ENCODE measurements around the gene PLXNA4. TPM values are rescaled to one million over a fixed set of nuclear protein-coding genes. Genes with fewer than 3 reads are reported as not detected.

The PLXNA4 gene
- total RNA-seq, 1 donor from 2014 or later = 6.8 TPM

GRCh38 chr7:132533916-132534315 lies 42.4 kb downstream of the PLXNA4 start:
- DNase-seq = no peak

GRCh38 chr7:132532281-132532680 lies 44.0 kb downstream of the PLXNA4 start:
- no peak for DNase-seq

- DNase-seq = no peak
These were observed 44.7 kb downstream of the PLXNA4 start for GRCh38 chr7:132531562-132531961.

GRCh38 chr7:132528695-132529094 lies 47.6 kb downstream of the PLXNA4 start:
- DNase-seq = no peak

GRCh38 chr7:132527467-132528410 lies 48.5 kb downstream of the PLXNA4 start:
- no peak for DNase-seq

- no peak for DNase-seq
These were observed 50.0 kb downstream of the PLXNA4 start for GRCh38 chr7:132526111-132526740.

- no peak for DNase-seq
These were observed 54.8 kb downstream of the PLXNA4 start for GRCh38 chr7:132521423-132521822.

GRCh38 chr7:132520591-132521280 lies 55.5 kb downstream of the PLXNA4 start:
- no peak for DNase-seq

- DNase-seq = no peak
These were observed 56.3 kb downstream of the PLXNA4 start for GRCh38 chr7:132519936-132520335.

GRCh38 chr7:132518839-132519173 lies 57.5 kb downstream of the PLXNA4 start:
- no peak for DNase-seq

- DNase-seq = no peak
These were observed 58.0 kb downstream of the PLXNA4 start for GRCh38 chr7:132518102-132518838.

GRCh38 chr7:132516042-132516840 lies 60.0 kb downstream of the PLXNA4 start:
- no peak for DNase-seq

GRCh38 chr7:132515181-132515580 lies 61.1 kb downstream of the PLXNA4 start:
- DNase-seq = no peak

GRCh38 chr7:132514430-132514829 lies 61.8 kb downstream of the PLXNA4 start:
- no peak for DNase-seq

GRCh38 chr7:132511921-132512320 lies 64.3 kb downstream of the PLXNA4 start:
- DNase-seq = no peak

- no peak for DNase-seq
These were observed 64.9 kb downstream of the PLXNA4 start for GRCh38 chr7:132511387-132511786.

GRCh38 chr7:132509643-132510042 lies 66.6 kb downstream of the PLXNA4 start:
- no peak for DNase-seq

- DNase-seq = no peak
These were observed 67.4 kb downstream of the PLXNA4 start for GRCh38 chr7:132508724-132509353.

- no peak for DNase-seq
These were observed 71.4 kb downstream of the PLXNA4 start for GRCh38 chr7:132504852-132505251.

GRCh38 chr7:132504071-132504470 lies 72.2 kb downstream of the PLXNA4 start:
- no peak for DNase-seq

GRCh38 chr7:132503415-132503814 lies 72.9 kb downstream of the PLXNA4 start:
- no peak for DNase-seq
